ENCODE results near the gene SPATA31D3.

SPATA31D3 gene

DNA sequence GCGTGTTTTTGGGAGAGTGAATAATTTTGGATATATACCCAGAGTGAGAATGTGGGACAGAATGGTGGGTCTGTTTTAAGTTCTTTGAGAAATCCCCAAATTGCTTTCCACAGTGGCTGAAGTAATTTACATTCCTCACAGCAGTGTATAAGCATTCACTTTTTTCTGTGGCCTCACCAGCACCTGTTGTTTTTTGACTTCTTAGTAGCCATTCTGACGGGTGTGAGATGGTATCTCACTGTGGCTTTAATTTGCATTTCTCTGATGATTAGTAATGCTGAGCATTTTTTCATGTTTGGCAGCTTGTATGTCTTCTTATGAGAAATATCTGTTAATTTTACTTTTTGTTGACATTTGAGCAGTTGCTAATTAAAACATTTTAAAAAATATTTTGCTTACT is 35.9 kb downstream of the SPATA31D3 start:
- Histone ChIP-seq H3K4me3 (replicated peaks; ENCODE audit: insufficient read depth, low read length) (no peak overlapping the region), H3K27ac (replicated peaks) (no peak overlapping the region), H3K27me3 (ENCODE audit: insufficient read depth, poor library complexity, severe bottlenecking) (no peaks in the 10 kb centered on the region)
- no peak for DNase-seq (ENCODE audit: low read depth in 1 of 2, low spot score in 1 of 2)
- TF ChIP-seq SPI1 (IDR thresholded peaks at IDR 0.05; ENCODE audit: borderline replicate concordance, low read depth) = no peak
- TF ChIP-seq GABPA (IDR thresholded peaks at IDR 0.05; ENCODE audit: low read depth) = no peak
- TF ChIP-seq, protein P1, sequence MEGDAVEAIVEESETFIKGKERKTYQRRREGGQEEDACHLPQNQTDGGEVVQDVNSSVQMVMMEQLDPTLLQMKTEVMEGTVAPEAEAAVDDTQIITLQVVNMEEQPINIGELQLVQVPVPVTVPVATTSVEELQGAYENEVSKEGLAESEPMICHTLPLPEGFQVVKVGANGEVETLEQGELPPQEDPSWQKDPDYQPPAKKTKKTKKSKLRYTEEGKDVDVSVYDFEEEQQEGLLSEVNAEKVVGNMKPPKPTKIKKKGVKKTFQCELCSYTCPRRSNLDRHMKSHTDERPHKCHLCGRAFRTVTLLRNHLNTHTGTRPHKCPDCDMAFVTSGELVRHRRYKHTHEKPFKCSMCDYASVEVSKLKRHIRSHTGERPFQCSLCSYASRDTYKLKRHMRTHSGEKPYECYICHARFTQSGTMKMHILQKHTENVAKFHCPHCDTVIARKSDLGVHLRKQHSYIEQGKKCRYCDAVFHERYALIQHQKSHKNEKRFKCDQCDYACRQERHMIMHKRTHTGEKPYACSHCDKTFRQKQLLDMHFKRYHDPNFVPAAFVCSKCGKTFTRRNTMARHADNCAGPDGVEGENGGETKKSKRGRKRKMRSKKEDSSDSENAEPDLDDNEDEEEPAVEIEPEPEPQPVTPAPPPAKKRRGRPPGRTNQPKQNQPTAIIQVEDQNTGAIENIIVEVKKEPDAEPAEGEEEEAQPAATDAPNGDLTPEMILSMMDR (IDR thresholded peaks at IDR 0.05; ENCODE audit: insufficient read depth, low read length) = no peak
- TF ChIP-seq, protein P2, sequence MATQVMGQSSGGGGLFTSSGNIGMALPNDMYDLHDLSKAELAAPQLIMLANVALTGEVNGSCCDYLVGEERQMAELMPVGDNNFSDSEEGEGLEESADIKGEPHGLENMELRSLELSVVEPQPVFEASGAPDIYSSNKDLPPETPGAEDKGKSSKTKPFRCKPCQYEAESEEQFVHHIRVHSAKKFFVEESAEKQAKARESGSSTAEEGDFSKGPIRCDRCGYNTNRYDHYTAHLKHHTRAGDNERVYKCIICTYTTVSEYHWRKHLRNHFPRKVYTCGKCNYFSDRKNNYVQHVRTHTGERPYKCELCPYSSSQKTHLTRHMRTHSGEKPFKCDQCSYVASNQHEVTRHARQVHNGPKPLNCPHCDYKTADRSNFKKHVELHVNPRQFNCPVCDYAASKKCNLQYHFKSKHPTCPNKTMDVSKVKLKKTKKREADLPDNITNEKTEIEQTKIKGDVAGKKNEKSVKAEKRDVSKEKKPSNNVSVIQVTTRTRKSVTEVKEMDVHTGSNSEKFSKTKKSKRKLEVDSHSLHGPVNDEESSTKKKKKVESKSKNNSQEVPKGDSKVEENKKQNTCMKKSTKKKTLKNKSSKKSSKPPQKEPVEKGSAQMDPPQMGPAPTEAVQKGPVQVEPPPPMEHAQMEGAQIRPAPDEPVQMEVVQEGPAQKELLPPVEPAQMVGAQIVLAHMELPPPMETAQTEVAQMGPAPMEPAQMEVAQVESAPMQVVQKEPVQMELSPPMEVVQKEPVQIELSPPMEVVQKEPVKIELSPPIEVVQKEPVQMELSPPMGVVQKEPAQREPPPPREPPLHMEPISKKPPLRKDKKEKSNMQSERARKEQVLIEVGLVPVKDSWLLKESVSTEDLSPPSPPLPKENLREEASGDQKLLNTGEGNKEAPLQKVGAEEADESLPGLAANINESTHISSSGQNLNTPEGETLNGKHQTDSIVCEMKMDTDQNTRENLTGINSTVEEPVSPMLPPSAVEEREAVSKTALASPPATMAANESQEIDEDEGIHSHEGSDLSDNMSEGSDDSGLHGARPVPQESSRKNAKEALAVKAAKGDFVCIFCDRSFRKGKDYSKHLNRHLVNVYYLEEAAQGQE (IDR thresholded peaks at IDR 0.05; ENCODE audit: insufficient replicate concordance, low read depth) = no peak
- no peak for TF ChIP-seq POLR2AphosphoS5 (IDR thresholded peaks at IDR 0.05; ENCODE audit: low read depth)

DNA sequence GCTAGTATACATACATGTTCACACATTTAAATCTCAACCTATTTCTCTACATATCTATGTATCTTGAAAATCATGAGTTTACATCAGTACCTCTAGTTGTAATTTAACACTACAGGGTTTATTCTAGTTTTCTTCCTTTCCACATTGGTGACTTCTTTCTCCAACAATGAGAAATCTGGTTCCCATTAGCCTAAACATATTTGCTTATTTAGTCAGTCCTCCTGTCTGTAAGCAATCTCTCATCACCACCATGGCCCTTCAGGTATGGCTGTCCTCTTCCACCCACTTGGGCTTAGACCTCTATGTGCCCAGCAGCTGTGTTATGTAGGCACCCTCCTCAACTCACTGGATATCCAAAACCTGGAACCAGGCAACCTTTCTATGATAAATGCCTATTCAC is 37.3 kb downstream of the SPATA31D3 start:
- no peak overlapping the region for H3K4me3 ChIP-seq (replicated peaks; ENCODE audit: insufficient read depth, low read length)
- no peaks in the 10 kb centered on the region for H3K27me3 ChIP-seq (ENCODE audit: insufficient read depth, poor library complexity, severe bottlenecking)
- DNase-seq (ENCODE audit: low read depth in 1 of 2, low spot score in 1 of 2) = no peak
- TF ChIP-seq, protein P1 (IDR thresholded peaks at IDR 0.05; ENCODE audit: insufficient read depth, low read length) = no peak
- TF ChIP-seq POLR2AphosphoS5 (IDR thresholded peaks at IDR 0.05; ENCODE audit: low read depth) (no peak), GABPA (IDR thresholded peaks at IDR 0.05; ENCODE audit: low read depth) (no peak), SPI1 (IDR thresholded peaks at IDR 0.05; ENCODE audit: borderline replicate concordance, low read depth) (no peak)
- TF ChIP-seq, protein P2 (IDR thresholded peaks at IDR 0.05; ENCODE audit: insufficient replicate concordance, low read depth) = no peak
- H3K27ac ChIP-seq (replicated peaks) = no peak overlapping the region

DNA sequence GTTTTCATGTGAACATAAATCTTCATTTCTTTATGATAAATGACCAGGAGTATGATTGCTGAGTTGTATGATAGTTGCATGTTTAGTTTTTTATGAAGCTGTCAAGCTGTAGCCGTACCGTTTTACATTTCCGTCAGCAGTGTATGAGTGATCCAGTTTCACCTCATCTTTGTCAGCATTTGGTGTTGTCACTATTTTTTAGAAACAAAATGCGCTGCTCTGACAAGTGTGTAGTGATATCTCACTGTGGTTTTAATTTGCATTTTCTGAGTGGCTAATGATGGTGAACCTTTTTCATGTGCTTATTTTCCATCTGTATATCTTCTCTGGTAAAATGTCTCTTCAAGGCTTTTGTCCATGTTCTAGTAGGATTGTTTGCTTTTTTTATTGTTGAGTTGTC is 38.6 kb downstream of the SPATA31D3 start:
- no peak for DNase-seq (ENCODE audit: low read depth in 1 of 2, low spot score in 1 of 2)
- no peaks in the 10 kb centered on the region for H3K27me3 ChIP-seq (ENCODE audit: insufficient read depth, poor library complexity, severe bottlenecking)
- TF ChIP-seq POLR2AphosphoS5 (IDR thresholded peaks at IDR 0.05; ENCODE audit: low read depth) = no peak
- TF ChIP-seq SPI1 (IDR thresholded peaks at IDR 0.05; ENCODE audit: borderline replicate concordance, low read depth) = no peak
- TF ChIP-seq, protein P2 (IDR thresholded peaks at IDR 0.05; ENCODE audit: insufficient replicate concordance, low read depth) = no peak
- no peak for TF ChIP-seq GABPA (IDR thresholded peaks at IDR 0.05; ENCODE audit: low read depth)
- TF ChIP-seq, protein P1 (IDR thresholded peaks at IDR 0.05; ENCODE audit: insufficient read depth, low read length) = no peak
- no peak overlapping the region for H3K4me3 ChIP-seq (replicated peaks; ENCODE audit: insufficient read depth, low read length)
- H3K27ac ChIP-seq (replicated peaks) = no peak overlapping the region
